ENCODE results near the gene NUP37.

Gene NUP37

DNA sequence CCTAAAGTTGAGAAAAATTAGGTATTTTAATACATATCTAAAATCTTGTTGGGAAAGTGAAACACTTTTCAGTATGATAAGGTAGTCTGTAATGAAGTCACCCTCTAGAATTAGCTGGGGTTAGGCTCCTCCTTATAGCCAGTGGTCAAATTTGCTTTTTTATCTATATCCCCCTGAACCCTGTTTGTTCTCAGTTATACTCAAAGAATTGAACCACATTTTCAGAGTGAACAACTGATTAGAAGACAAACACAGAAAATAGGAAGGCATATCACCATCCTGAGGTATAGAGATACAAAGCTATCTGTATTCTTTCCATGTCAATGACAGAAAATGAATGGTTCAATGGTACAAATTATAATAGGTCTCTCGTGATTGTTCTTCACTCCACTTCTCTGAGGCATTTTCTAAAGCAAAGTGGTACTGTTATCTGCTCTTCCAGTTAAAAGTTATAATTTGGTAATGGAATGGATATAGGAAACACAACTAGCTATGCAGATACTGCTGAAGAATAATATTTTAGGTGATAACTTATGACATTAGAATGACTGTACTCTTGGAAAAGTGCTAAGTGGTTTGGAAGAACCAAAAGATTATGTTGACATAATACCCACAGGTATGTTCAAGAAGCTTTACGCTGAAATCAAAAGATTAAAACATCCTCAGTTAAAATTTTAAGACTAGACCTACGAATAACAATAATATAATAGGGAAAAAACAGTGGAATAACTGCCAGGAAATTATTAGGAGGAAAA is 85.7 kb downstream of the NUP37 start:
- Histone ChIP-seq H3K27me3 (replicated peaks in 2 of 5; ENCODE audit: control insufficient read depth in 4 of 5, insufficient read depth in 5 of 5, low read length in 4 of 5) (no peaks in the 10 kb centered on the region), H3K4me1 (ENCODE audit: control extremely low read depth in 1 of 4, control insufficient read depth in 4 of 4, insufficient read depth in 4 of 4, low read length in 3 of 4) (no peaks in the 10 kb centered on the region), H3K4me3 (ENCODE audit: control insufficient read depth in 1 of 7, extremely low read depth in 1 of 7, insufficient read depth in 4 of 7, low read depth in 2 of 7, low read length in 6 of 7) (no peak overlapping the region), H3K27ac (ENCODE audit: insufficient read depth in 1 of 2, low read depth in 1 of 2, low read length in 2 of 2, poor library complexity in 1 of 2, severe bottlenecking in 2 of 2) (no peak overlapping the region), H3K36me3 (ENCODE audit: control insufficient read depth in 4 of 4, insufficient read depth in 4 of 4, low read length in 3 of 4) (peaks cover 10 to 58% (median 20%) of the 10 kb centered on the region in 4 experiments), H3K9me3 (ENCODE audit: control extremely low read depth in 1 of 5, control insufficient read depth in 4 of 5, insufficient read depth in 2 of 5, low read depth in 1 of 5, low read length in 4 of 5) (no peaks in the 10 kb centered on the region)
- CTCF ChIA-PET = interaction anchor here (1.3 kb wide), 1 partner anchor 94 kb away, joined by 3 read pairs; no protein-coding TSS in a partner anchor
- DNase-seq = peak in 1 of 3 donors; percentile 23
- POLR2A ChIA-PET = no interaction called here
- WGBS (ENCODE audit: insufficient coverage) = no CpG with 5 or more reads among the region's 3 CpGs

DNA sequence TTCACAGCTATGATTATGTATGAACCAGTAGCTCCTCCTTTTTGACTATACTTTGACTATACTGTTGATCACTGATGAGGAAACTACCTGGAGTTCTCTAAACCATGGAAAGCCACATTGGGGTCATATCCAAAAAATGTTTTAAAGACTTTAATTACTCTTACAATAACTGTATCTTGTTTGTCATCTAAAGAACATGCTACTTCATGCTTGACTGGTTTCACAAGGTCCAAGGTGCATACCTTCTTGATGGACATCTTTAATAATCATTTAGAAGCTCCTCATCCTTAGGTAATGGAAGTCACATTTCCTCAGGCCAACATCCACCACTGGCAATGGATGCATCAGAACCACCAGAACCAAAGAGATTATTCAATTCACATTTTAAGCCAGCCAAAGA is 88.1 kb downstream of the NUP37 start:
- Histone ChIP-seq H3K4me1 (ENCODE audit: control extremely low read depth in 1 of 4, control insufficient read depth in 4 of 4, insufficient read depth in 4 of 4, low read length in 3 of 4) (no peaks in the 10 kb centered on the region), H3K4me3 (ENCODE audit: control insufficient read depth in 1 of 7, extremely low read depth in 1 of 7, insufficient read depth in 4 of 7, low read depth in 2 of 7, low read length in 6 of 7) (no peak overlapping the region), H3K9me3 (ENCODE audit: control extremely low read depth in 1 of 5, control insufficient read depth in 4 of 5, insufficient read depth in 2 of 5, low read depth in 1 of 5, low read length in 4 of 5) (no peaks in the 10 kb centered on the region), H3K36me3 (ENCODE audit: control insufficient read depth in 4 of 4, insufficient read depth in 4 of 4, low read length in 3 of 4) (peaks cover 6 to 51% (median 16%) of the 10 kb centered on the region in 4 experiments), H3K27ac (ENCODE audit: insufficient read depth in 1 of 2, low read depth in 1 of 2, low read length in 2 of 2, poor library complexity in 1 of 2, severe bottlenecking in 2 of 2) (no peak overlapping the region), H3K27me3 (replicated peaks in 2 of 5; ENCODE audit: control insufficient read depth in 4 of 5, insufficient read depth in 5 of 5, low read length in 4 of 5) (no peaks in the 10 kb centered on the region)
- POLR2A ChIA-PET = no interaction called here
- CTCF ChIA-PET = no interaction called here
- DNase-seq = no peak

DNA sequence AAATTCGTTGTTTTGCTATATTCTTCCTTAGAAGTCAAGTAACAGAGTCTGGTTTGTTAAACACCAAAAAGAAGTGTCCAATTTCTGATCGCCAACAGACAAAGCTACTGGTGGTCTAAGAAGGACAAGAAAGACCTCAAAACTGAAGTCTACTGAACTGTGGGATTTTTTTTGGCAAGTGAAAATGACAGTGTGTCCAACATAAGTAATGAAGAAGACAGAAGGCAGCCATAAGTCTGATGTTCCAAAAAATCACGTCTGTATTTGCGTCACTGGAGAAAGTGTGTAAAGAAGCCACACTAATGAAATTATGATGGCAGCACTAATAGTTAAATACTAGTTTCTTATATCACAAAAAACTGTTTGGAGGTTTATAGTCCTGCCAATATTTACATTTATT is 90.8 kb downstream of the NUP37 start:
- H3K36me3 ChIP-seq (ENCODE audit: control insufficient read depth in 4 of 4, insufficient read depth in 4 of 4, low read length in 3 of 4) = peaks cover 7 to 34% (median 10%) of the 10 kb centered on the region in 4 experiments
- 96% methylated on average over 2 of the region's 4 CpGs for WGBS (ENCODE audit: insufficient coverage)

DNA sequence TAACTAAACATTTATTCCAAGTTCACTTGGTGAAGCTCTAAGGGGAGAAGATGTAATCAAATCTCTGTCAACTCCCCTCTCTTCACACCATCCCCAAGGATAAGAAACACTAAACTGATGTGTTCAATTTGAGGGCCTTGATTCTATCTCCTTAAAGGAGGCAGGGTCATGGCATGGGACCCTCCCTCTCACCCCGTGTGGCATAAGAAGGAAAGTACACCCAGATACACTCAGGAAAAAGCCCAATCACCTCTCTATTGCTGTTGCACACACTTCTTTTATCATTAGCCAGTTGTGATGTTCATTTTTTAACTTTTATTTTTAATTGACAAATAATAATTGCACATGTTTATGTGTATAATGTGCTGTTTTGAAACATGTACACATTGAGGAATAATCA is 93.2 kb downstream of the NUP37 start:
- Histone ChIP-seq H3K27ac (ENCODE audit: insufficient read depth in 1 of 2, low read depth in 1 of 2, low read length in 2 of 2, poor library complexity in 1 of 2, severe bottlenecking in 2 of 2) (no peak overlapping the region), H3K27me3 (replicated peaks in 2 of 5; ENCODE audit: control insufficient read depth in 4 of 5, insufficient read depth in 5 of 5, low read length in 4 of 5) (no peaks in the 10 kb centered on the region), H3K9me3 (ENCODE audit: control extremely low read depth in 1 of 5, control insufficient read depth in 4 of 5, insufficient read depth in 2 of 5, low read depth in 1 of 5, low read length in 4 of 5) (no peaks in the 10 kb centered on the region), H3K4me3 (ENCODE audit: control insufficient read depth in 1 of 7, extremely low read depth in 1 of 7, insufficient read depth in 4 of 7, low read depth in 2 of 7, low read length in 6 of 7) (no peak overlapping the region), H3K36me3 (ENCODE audit: control insufficient read depth in 4 of 4, insufficient read depth in 4 of 4, low read length in 3 of 4) (peaks cover 10 to 34% (median 14%) of the 10 kb centered on the region in 4 experiments), H3K4me1 (ENCODE audit: control extremely low read depth in 1 of 4, control insufficient read depth in 4 of 4, insufficient read depth in 4 of 4, low read length in 3 of 4) (no peaks in the 10 kb centered on the region)
- ChIA-PET POLR2A (no interaction called here), CTCF (no interaction called here)
- peak in 1 of 3 donors; percentile 6 for DNase-seq
- WGBS (ENCODE audit: insufficient coverage) = no CpG with 5 or more reads among the region's 1 CpG

More for the DNA sequence above, 90.8 kb downstream of the NUP37 start:
- Histone ChIP-seq H3K4me1 (ENCODE audit: control extremely low read depth in 1 of 4, control insufficient read depth in 4 of 4, insufficient read depth in 4 of 4, low read length in 3 of 4) (no peaks in the 10 kb centered on the region), H3K27ac (ENCODE audit: insufficient read depth in 1 of 2, low read depth in 1 of 2, low read length in 2 of 2, poor library complexity in 1 of 2, severe bottlenecking in 2 of 2) (no peak overlapping the region), H3K4me3 (ENCODE audit: control insufficient read depth in 1 of 7, extremely low read depth in 1 of 7, insufficient read depth in 4 of 7, low read depth in 2 of 7, low read length in 6 of 7) (no peak overlapping the region), H3K9me3 (ENCODE audit: control extremely low read depth in 1 of 5, control insufficient read depth in 4 of 5, insufficient read depth in 2 of 5, low read depth in 1 of 5, low read length in 4 of 5) (no peaks in the 10 kb centered on the region), H3K27me3 (replicated peaks in 2 of 5; ENCODE audit: control insufficient read depth in 4 of 5, insufficient read depth in 5 of 5, low read length in 4 of 5) (no peaks in the 10 kb centered on the region)
- no peak for DNase-seq
- POLR2A ChIA-PET = no interaction called here
- CTCF ChIA-PET = no interaction called here

DNA sequence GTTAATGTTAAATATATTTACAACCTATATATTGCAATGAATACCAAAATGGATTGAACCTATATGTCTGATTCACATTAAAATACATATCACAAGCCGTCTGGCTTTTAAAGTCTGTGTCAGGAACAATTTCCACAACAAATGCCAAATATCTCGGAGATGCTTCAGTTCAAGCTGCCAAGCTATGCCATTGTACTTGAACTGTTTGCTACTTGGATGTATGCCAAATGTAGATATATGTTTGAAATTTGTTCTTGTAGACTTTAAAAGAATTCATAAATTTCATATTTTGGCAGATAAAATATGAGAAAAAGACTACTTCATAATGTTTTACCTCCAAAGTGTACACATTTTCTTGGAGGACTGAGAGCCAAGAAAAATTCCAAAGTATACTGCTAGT is 95.1 kb downstream of the NUP37 start:
- no peak for DNase-seq
- no peaks in the 10 kb centered on the region for H3K4me1 ChIP-seq (ENCODE audit: control extremely low read depth in 1 of 4, control insufficient read depth in 4 of 4, insufficient read depth in 4 of 4, low read length in 3 of 4)
- POLR2A ChIA-PET = no interaction called here
- no peak overlapping the region for H3K27ac ChIP-seq (ENCODE audit: insufficient read depth in 1 of 2, low read depth in 1 of 2, low read length in 2 of 2, poor library complexity in 1 of 2, severe bottlenecking in 2 of 2)
- H3K4me3 ChIP-seq (ENCODE audit: control insufficient read depth in 1 of 7, extremely low read depth in 1 of 7, insufficient read depth in 4 of 7, low read depth in 2 of 7, low read length in 6 of 7) = no peak overlapping the region
- WGBS (ENCODE audit: insufficient coverage) = 100% methylated on average over 1 of the region's 2 CpGs
- H3K36me3 ChIP-seq (ENCODE audit: control insufficient read depth in 4 of 4, insufficient read depth in 4 of 4, low read length in 3 of 4) = peaks cover 11 to 33% (median 16%) of the 10 kb centered on the region in 4 experiments
- H3K9me3 ChIP-seq (ENCODE audit: control extremely low read depth in 1 of 5, control insufficient read depth in 4 of 5, insufficient read depth in 2 of 5, low read depth in 1 of 5, low read length in 4 of 5) = no peaks in the 10 kb centered on the region
- CTCF ChIA-PET = interaction anchor here (1.2 to 1.3 kb wide), 2 partner anchors 9 to 11 kb away, joined by 3 read pairs; no protein-coding TSS in a partner anchor
- no peaks in the 10 kb centered on the region for H3K27me3 ChIP-seq (replicated peaks in 2 of 5; ENCODE audit: control insufficient read depth in 4 of 5, insufficient read depth in 5 of 5, low read length in 4 of 5)

DNA sequence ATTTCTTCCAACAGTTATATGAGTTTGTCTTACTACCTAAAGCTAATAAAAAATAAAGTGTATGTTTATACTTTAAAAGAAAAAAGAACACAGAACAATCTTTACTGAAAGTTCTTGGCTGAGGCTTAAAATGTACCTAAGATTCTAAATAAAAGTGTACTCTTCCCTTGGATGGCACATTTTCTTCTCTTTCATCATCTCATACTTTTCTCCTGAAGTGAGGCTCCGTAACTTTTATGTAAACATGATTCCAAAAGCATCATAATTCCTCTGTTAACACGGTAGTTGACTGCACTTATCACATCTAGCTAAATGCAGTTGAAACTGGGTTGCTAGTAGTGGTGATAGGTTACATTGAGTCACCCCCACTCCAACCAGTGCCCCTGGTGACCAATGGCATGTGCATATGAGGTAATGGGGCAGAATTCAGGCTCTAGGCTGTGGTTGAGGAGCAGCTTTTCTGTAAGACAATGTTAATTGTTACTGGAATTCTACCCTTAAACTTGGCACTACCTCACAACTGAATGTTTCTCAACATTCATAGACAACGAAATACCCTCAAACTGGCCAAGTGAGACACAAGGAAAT is 96.5 kb downstream of the NUP37 start:
- H3K36me3 ChIP-seq (ENCODE audit: control insufficient read depth in 4 of 4, insufficient read depth in 4 of 4, low read length in 3 of 4) = peaks cover 11 to 29% (median 15%) of the 10 kb centered on the region in 4 experiments
- POLR2A ChIA-PET = no interaction called here
- DNase-seq = no peak
- no peaks in the 10 kb centered on the region for H3K9me3 ChIP-seq (ENCODE audit: control extremely low read depth in 1 of 5, control insufficient read depth in 4 of 5, insufficient read depth in 2 of 5, low read depth in 1 of 5, low read length in 4 of 5)
- 100% methylated on average over 2 of the region's 3 CpGs for WGBS (ENCODE audit: insufficient coverage)
- no peak overlapping the region for H3K4me3 ChIP-seq (ENCODE audit: control insufficient read depth in 1 of 7, extremely low read depth in 1 of 7, insufficient read depth in 4 of 7, low read depth in 2 of 7, low read length in 6 of 7)
- no peaks in the 10 kb centered on the region for H3K4me1 ChIP-seq (ENCODE audit: control extremely low read depth in 1 of 4, control insufficient read depth in 4 of 4, insufficient read depth in 4 of 4, low read length in 3 of 4)
- CTCF ChIA-PET = interaction anchor here (1.2 kb wide), 1 partner anchor 17 kb away, joined by 3 read pairs; no protein-coding TSS in a partner anchor
- H3K27me3 ChIP-seq (replicated peaks in 2 of 5; ENCODE audit: control insufficient read depth in 4 of 5, insufficient read depth in 5 of 5, low read length in 4 of 5) = no peaks in the 10 kb centered on the region
- no peak overlapping the region for H3K27ac ChIP-seq (ENCODE audit: insufficient read depth in 1 of 2, low read depth in 1 of 2, low read length in 2 of 2, poor library complexity in 1 of 2, severe bottlenecking in 2 of 2)
